DOHH2 (cell line): Measurements from ENCODE around the gene TIAM2.

ENCODE experiments used
- H3F3A ChIP-seq: fragments of 200-600 bp; sonication (generic), shearing (Covaris generic); 2 replicates; pipeline ENCODE4 v1.6.0; 2016; ENCODE audit warnings: antibody characterized with exemption, mild to moderate bottlenecking; ENCODE audit not compliant: control insufficient read depth, insufficient read depth
- H3K27ac ChIP-seq: fragments of 200-600 bp; sonication (generic); 2 replicates; pipeline ENCODE4 v1.5.1; 2014; ENCODE audit warnings: low read depth, mild to moderate bottlenecking, low read length, moderate library complexity
- H3K27me3 ChIP-seq: fragments of 200-600 bp; sonication (generic); 2 replicates; pipeline ENCODE4 v1.6.1; 2014; ENCODE audit warnings: mild to moderate bottlenecking, low read length, mixed read lengths; ENCODE audit not compliant: control insufficient read depth
- H3K36me3 ChIP-seq: fragments of 200-600 bp; sonication (generic); 2 replicates; pipeline ENCODE4 v1.6.1; 2014; ENCODE audit warnings: mild to moderate bottlenecking, low read length, moderate library complexity, mixed read lengths; ENCODE audit not compliant: control insufficient read depth
- H3K4me1 ChIP-seq: fragments of 200-600 bp; sonication (generic); 2 replicates; pipeline ENCODE4 v1.6.1; 2014; ENCODE audit warnings: mild to moderate bottlenecking, low read length, mixed read lengths; ENCODE audit not compliant: control insufficient read depth
- H3K4me2 ChIP-seq: fragments of 200-600 bp; sonication (generic); 2 replicates; pipeline ENCODE4 v1.6.0; 2014; ENCODE audit warnings: mild to moderate bottlenecking, low read length, moderate library complexity
- H3K4me3 ChIP-seq: fragments of 200-600 bp; sonication (generic); 2 replicates; pipeline ENCODE4 v1.5.1; 2014; ENCODE audit warnings: mild to moderate bottlenecking, low read length, mixed read lengths
- H3K79me2 ChIP-seq: fragments of 200-600 bp; sonication (generic); 2 replicates; pipeline ENCODE4 v1.6.1; 2014; ENCODE audit warnings: mild to moderate bottlenecking, low read length, mixed read lengths; ENCODE audit not compliant: control insufficient read depth
- H3K9me2 ChIP-seq: fragments of 200-600 bp; sonication (generic); replicated peaks from 2 replicates; pipeline ENCODE4 v1.6.1; 2014; ENCODE audit warnings: mild to moderate bottlenecking, low read length, mixed read lengths; ENCODE audit not compliant: control insufficient read depth
- H3K9me3 ChIP-seq: fragments of 200-600 bp; sonication (generic); 2 replicates; pipeline ENCODE4 v1.6.1; 2014; ENCODE audit warnings: antibody characterized with exemption, low read length, mixed read lengths; ENCODE audit not compliant: control insufficient read depth, insufficient read depth
- H4K20me1 ChIP-seq: fragments of 200-600 bp; sonication (generic); 2 replicates; pipeline ENCODE4 v1.6.0; 2014; ENCODE audit warnings: low read depth, mild to moderate bottlenecking, antibody characterized with exemption, low read length, moderate library complexity; ENCODE audit not compliant: control insufficient read depth, insufficient read depth
- EZH2phosphoT487 ChIP-seq: fragments of 200-600 bp; sonication (generic); IDR thresholded peaks from 2 replicates; pipeline ENCODE4 v1.6.1; 2017; ENCODE audit warnings: borderline replicate concordance, mild to moderate bottlenecking, antibody characterized with exemption, low read length, moderate library complexity, mixed read lengths
- TF ChIP-seq, protein P1 (sequence below): fragments of 200-600 bp; sonication (generic); IDR thresholded peaks from one replicate; pipeline ENCODE4 v1.5.1; 2014; ENCODE audit warnings: antibody characterized with exemption, mild to moderate bottlenecking, low read depth, low read length; ENCODE audit not compliant: poor library complexity, severe bottlenecking

The TIAM2 gene

DNA sequence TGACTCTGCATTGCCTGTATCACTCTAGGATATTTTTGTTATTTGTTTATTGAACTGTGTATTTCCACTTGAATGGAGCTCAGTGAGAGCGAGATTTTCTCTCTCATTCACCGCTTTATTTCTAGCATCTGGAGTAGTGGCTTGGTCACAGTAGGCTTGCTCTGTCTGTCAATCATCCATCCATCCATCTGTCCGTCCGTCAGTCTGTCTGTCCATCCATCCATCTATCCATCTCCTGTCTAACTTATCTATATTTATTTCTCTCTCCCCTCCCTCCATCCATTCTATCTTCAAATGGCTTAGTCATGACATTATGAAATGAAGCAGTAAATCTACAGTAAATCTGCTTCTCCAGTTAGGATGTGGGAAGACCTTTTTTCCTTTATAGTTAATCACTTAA lies 94.6 kb downstream of the TIAM2 start:
- Histone ChIP-seq H3K27me3 (peaks cover 17% of the 10 kb centered on the region), H3K36me3 (no peaks in the 10 kb centered on the region), H3K27ac (no peak overlapping the region), H3F3A (no peaks in the 10 kb centered on the region), H3K4me3 (no peak overlapping the region), H3K79me2 (no peaks in the 10 kb centered on the region), H3K4me2 (no peak overlapping the region), H3K9me3 (no peaks in the 10 kb centered on the region), H3K9me2 (no peaks in the 10 kb centered on the region), H4K20me1 (no peaks in the 10 kb centered on the region), H3K4me1 (no peaks in the 10 kb centered on the region)
- no peak for TF ChIP-seq EZH2phosphoT487
- TF ChIP-seq, protein P1, sequence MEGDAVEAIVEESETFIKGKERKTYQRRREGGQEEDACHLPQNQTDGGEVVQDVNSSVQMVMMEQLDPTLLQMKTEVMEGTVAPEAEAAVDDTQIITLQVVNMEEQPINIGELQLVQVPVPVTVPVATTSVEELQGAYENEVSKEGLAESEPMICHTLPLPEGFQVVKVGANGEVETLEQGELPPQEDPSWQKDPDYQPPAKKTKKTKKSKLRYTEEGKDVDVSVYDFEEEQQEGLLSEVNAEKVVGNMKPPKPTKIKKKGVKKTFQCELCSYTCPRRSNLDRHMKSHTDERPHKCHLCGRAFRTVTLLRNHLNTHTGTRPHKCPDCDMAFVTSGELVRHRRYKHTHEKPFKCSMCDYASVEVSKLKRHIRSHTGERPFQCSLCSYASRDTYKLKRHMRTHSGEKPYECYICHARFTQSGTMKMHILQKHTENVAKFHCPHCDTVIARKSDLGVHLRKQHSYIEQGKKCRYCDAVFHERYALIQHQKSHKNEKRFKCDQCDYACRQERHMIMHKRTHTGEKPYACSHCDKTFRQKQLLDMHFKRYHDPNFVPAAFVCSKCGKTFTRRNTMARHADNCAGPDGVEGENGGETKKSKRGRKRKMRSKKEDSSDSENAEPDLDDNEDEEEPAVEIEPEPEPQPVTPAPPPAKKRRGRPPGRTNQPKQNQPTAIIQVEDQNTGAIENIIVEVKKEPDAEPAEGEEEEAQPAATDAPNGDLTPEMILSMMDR: no peak

DNA sequence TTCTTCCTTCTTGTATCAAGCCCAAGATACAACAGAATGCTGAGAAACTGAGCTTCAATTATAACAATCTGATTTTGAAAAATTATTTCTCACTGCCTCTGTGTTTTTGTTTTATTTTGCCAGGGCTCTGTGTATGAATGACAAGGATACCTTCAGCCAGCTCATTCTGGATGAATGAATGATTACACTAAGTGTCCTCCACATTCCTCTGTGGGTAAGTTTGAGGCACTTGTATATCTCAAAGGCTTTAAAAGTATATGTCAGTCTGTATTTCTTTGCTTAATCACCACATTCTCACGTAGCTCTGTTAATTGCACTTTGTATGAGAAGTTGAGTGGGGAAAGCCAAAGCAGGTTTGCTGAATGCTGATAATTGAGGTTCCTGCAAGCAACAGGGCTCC lies 95.1 kb downstream of the TIAM2 start:
- no peaks in the 10 kb centered on the region for H3F3A ChIP-seq
- peaks cover 13% of the 10 kb centered on the region for H3K27me3 ChIP-seq
- no peaks in the 10 kb centered on the region for H4K20me1 ChIP-seq
- no peak overlapping the region for H3K27ac ChIP-seq
- no peak for TF ChIP-seq EZH2phosphoT487
- TF ChIP-seq, protein P1: no peak
- no peaks in the 10 kb centered on the region for H3K36me3 ChIP-seq
- H3K4me1 ChIP-seq: no peaks in the 10 kb centered on the region
- no peaks in the 10 kb centered on the region for H3K9me2 ChIP-seq
- no peak overlapping the region for H3K4me2 ChIP-seq
- no peaks in the 10 kb centered on the region for H3K79me2 ChIP-seq
- H3K4me3 ChIP-seq: no peak overlapping the region
- H3K9me3 ChIP-seq: no peaks in the 10 kb centered on the region

GRCh38 chr6:155091756-155092155 lies 96.6 kb downstream of the TIAM2 start:
- no peak for TF ChIP-seq EZH2phosphoT487
- TF ChIP-seq, protein P1: no peak
- H3K79me2 ChIP-seq: no peaks in the 10 kb centered on the region
- no peaks in the 10 kb centered on the region for H3K9me2 ChIP-seq
- H3K4me3 ChIP-seq: no peak overlapping the region
- no peaks in the 10 kb centered on the region for H4K20me1 ChIP-seq
- no peaks in the 10 kb centered on the region for H3K4me1 ChIP-seq
- no peak overlapping the region for H3K4me2 ChIP-seq
- no peaks in the 10 kb centered on the region for H3K9me3 ChIP-seq
- H3K36me3 ChIP-seq: no peaks in the 10 kb centered on the region
- H3F3A ChIP-seq: no peaks in the 10 kb centered on the region
- no peak overlapping the region for H3K27ac ChIP-seq
- peaks cover 12% of the 10 kb centered on the region for H3K27me3 ChIP-seq

DNA sequence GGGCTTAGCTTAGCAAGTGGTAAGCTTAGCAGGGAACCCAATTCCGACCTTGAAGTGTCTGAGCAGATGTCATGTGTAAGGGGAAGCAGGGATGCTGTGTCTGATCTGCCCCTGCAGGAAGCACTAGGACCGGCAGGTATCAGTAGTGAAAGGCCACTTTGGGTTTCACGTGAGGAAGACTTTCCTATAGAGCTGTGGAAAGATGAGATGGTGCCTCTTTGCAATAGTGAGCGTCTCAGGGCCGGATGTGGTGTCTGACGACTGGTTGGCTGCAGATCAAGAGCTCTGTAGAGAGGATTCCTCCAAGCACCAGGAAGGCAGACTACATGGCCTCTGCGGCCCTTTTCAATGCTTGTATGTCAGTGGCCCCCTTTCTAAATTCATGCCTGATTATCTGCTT lies 98.3 kb downstream of the TIAM2 start:
- TF ChIP-seq EZH2phosphoT487: no peak
- TF ChIP-seq, protein P1: no peak
- Histone ChIP-seq H3F3A (no peaks in the 10 kb centered on the region), H4K20me1 (no peaks in the 10 kb centered on the region), H3K4me2 (no peak overlapping the region), H3K27me3 (peaks cover 15% of the 10 kb centered on the region), H3K27ac (no peak overlapping the region), H3K36me3 (no peaks in the 10 kb centered on the region), H3K4me1 (no peaks in the 10 kb centered on the region), H3K9me3 (no peaks in the 10 kb centered on the region), H3K9me2 (no peaks in the 10 kb centered on the region), H3K79me2 (no peaks in the 10 kb centered on the region), H3K4me3 (no peak overlapping the region)
